Caco-2 (cell line): ENCODE measurements around the gene DNAH2. TPM values are rescaled to one million over a fixed set of nuclear protein-coding genes. Genes with fewer than 3 reads are reported as not detected.
A peak's percentile ranks its signal among the peaks of the same experiment; 100 is the strongest.

Source experiments
- BruUV-seq: library from RNA; stranded (reverse); fragments of 400-500 nt; replicated peaks from 2 replicates; lab custom pipeline; 2021; lab: Mats Ljungman, UMichigan
- CTCF ChIA-PET: fragments of 300-600 bp; sonication (Branson Sonifier 250); formaldehyde crosslinking; loops from one replicate; lab custom pipeline; 2022; ENCODE audit warnings: antibody characterized with exemption; lab: Charles Lee
- POLR2A ChIA-PET: fragments of 300-600 bp; sonication (Branson Sonifier 250); formaldehyde crosslinking; loops from one replicate; lab custom pipeline; 2022; ENCODE audit warnings: antibody characterized with exemption; lab: Charles Lee
- DNase-seq, 2 experiments: peaks; one replicate each; pipeline versions ENCODE4 v3.0.0 to v3.0.0-alpha.2; 2020 to 2022
- H3K27me3 ChIP-seq: replicated peaks from 2 replicates; pipeline ENCODE4 v1.6.0; 2011; ENCODE audit warnings: low read length; ENCODE audit not compliant: control insufficient read depth, insufficient read depth
- H3K36me3 ChIP-seq: 2 replicates; pipeline ENCODE4 v1.5.1; 2011; ENCODE audit warnings: low read length; ENCODE audit not compliant: control insufficient read depth, insufficient read depth
- H3K4me1 ChIP-seq: fragments of 250-450 bp; sonication (Bioruptor Pico); 2 replicates; pipeline ENCODE4 v1.5.1; 2020; ENCODE audit warnings: mild to moderate bottlenecking
- H3K4me3 ChIP-seq: 2 replicates; pipeline ENCODE4 v1.5.1; 2011; ENCODE audit warnings: low read depth, mild to moderate bottlenecking, control low read depth, low read length
- H3K9me3 ChIP-seq: fragments of 250-450 bp; sonication (Bioruptor Pico); 2 replicates; pipeline ENCODE4 v1.5.1; 2020; ENCODE audit warnings: mild to moderate bottlenecking, moderate library complexity
- H3K27ac Mint-ChIP-seq: one replicate; pipeline ENCODE4 v1.8.0; 2022; ENCODE audit warnings: mixed read lengths; ENCODE audit not compliant: unreplicated experiment
- H3K27me3 Mint-ChIP-seq: one replicate; pipeline ENCODE4 v1.8.0; 2022; ENCODE audit warnings: mixed read lengths; ENCODE audit not compliant: insufficient read depth, unreplicated experiment
- H3K36me3 Mint-ChIP-seq: one replicate; pipeline ENCODE4 v1.8.0; 2022; ENCODE audit warnings: mild to moderate bottlenecking, mixed read lengths; ENCODE audit not compliant: insufficient read depth, unreplicated experiment
- H3K4me1 Mint-ChIP-seq: one replicate; pipeline ENCODE4 v1.8.0; 2022; ENCODE audit warnings: low read depth, mixed read lengths; ENCODE audit not compliant: unreplicated experiment
- H3K4me3 Mint-ChIP-seq: one replicate; pipeline ENCODE4 v1.8.0; 2022; ENCODE audit warnings: mild to moderate bottlenecking, moderate library complexity, mixed read lengths; ENCODE audit not compliant: unreplicated experiment
- H3K9me3 Mint-ChIP-seq: one replicate; pipeline ENCODE4 v1.8.0; 2022; ENCODE audit warnings: mixed read lengths; ENCODE audit not compliant: unreplicated experiment
- intact Hi-C: fragments of 100-400 bp; cut with micrococcal nuclease; formaldehyde crosslinking; loops from one replicate; pipeline ENCODE4 v1.10.0; 2022; ENCODE audit not compliant: unreplicated experiment
- total RNA-seq: library from RNA; stranded (reverse); gene quantifications from 2 replicates; pipeline ENCODE4 v1.2.3, GENCODE V29; 2022
- TF ChIP-seq, protein P1 (sequence below), 2 experiments: fragments of 200-600 bp in 1 of 2; IDR thresholded peaks; 1 replicate in 1 of 2; 2 replicates in 1 of 2; pipeline versions ENCODE4 v1.5.1 to v1.8.0; 2011 to 2022; ENCODE audit warnings: antibody characterized with exemption in 1 of 2, control low read depth in 1 of 2, inconsistent platforms in 1 of 2, low read depth in 1 of 2, low read length in 1 of 2, mild to moderate bottlenecking in 1 of 2, moderate library complexity in 1 of 2; ENCODE audit not compliant: insufficient read depth in 1 of 2, severe bottlenecking in 1 of 2, unreplicated experiment in 1 of 2

Gene DNAH2
- total RNA-seq, 1 experiment from 2014 or later = 1.9 TPM

DNA sequence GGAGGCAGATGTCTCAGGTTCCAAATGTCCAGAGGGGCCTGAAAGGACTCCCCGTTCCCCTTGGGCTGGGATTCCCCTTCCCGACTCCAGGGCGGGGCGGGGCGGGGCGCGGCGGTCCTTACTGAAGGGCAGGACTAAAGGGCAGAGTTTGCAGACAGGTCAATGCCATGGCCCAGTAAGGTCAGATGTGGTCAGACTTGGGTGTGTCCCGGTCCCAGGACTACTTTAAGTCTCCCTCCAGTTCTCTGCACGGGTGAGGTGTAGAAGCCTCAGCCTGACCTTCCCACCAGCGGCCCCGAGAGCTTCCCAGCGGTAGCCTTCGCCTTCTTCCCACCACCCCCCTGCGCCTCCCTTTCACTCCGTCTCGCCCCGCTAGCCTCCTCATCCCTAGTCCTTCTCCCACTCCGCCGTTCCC is 117.0 kb downstream of the DNAH2 start:
- peak overlapping the region; percentile 99 for H3K27ac Mint-ChIP-seq

DNA sequence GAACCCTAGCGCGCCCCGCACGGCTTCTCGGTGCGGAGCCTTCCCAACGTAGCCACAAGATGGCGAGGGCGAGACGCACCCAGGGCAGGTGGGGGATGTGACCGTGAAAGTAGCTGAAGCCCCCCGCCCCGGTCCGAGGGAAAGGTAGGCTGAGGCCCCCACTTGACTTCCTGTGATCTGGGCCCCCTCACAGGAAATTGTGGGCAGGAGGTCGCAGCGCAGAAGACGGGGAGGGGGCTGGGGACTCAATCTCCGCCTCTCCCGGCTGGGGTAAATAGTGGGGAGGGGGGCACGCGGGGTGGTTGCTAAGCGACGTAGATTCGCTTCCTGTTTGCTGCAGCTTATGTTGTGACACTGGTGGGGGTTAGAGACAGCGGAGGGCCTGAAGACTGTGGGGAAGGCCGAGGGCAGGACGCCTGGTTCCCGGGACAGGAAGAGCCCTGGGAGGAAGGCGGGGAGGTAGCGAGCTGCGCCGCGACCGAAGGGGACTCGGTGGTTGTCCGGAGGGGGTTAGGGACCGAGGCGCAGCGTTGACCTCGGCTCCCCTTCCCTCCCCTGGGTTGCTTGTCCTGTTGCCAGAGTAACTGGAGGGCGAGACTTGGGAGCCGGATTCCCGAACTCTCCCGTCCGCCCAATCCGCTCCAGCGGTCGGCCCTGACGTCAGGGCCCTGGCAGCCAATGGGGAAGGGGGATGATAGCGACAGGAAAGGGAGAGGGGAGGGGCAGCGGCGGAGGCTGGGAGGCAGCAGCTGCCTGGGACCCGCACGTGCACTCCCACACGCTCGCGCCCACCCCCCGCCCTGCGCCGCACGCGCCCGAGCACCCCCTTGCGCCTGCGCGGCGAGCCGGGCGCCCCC is 117.6 kb downstream of the DNAH2 start:
- BruUV-seq = no TSS peak
- Mint-ChIP-seq H3K27me3 (no peaks in the 10 kb centered on the region), H3K4me3 (peak overlapping the region; percentile 98), H3K36me3 (peaks cover 40% of the 10 kb centered on the region), H3K9me3 (no peaks in the 10 kb centered on the region), H3K4me1 (peaks cover 19% of the 10 kb centered on the region), H3K27ac (peak overlapping the region; percentile 99)
- no peaks in the 10 kb centered on the region for H3K27me3 ChIP-seq
- TF ChIP-seq, protein P1, sequence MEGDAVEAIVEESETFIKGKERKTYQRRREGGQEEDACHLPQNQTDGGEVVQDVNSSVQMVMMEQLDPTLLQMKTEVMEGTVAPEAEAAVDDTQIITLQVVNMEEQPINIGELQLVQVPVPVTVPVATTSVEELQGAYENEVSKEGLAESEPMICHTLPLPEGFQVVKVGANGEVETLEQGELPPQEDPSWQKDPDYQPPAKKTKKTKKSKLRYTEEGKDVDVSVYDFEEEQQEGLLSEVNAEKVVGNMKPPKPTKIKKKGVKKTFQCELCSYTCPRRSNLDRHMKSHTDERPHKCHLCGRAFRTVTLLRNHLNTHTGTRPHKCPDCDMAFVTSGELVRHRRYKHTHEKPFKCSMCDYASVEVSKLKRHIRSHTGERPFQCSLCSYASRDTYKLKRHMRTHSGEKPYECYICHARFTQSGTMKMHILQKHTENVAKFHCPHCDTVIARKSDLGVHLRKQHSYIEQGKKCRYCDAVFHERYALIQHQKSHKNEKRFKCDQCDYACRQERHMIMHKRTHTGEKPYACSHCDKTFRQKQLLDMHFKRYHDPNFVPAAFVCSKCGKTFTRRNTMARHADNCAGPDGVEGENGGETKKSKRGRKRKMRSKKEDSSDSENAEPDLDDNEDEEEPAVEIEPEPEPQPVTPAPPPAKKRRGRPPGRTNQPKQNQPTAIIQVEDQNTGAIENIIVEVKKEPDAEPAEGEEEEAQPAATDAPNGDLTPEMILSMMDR (IDR thresholded peaks at IDR 0.05; ENCODE audit: insufficient read depth in 1 of 2, low read depth in 1 of 2, low read length in 1 of 2, severe bottlenecking in 1 of 2, unreplicated experiment in 1 of 2) = peak; percentile 31 to 69
- peaks cover 23% of the 10 kb centered on the region for H3K4me1 ChIP-seq
- ChIA-PET CTCF (interaction anchor here (0.6 to 1.6 kb wide), 5 partner anchors 10 to 91 kb away, joined by 3 to 12 read pairs (median 6); partner anchors contain the start of gene NAA38), POLR2A (interaction anchor here (0.5 to 1.8 kb wide), 4 partner anchors 10 to 413 kb away, joined by 3 to 8 read pairs (median 5); partner anchors contain the start of gene NAA38)
- H3K9me3 ChIP-seq = no peaks in the 10 kb centered on the region
- H3K4me3 ChIP-seq = peak overlapping the region; percentile 82
- peak; percentile 90 to 95 for DNase-seq
- H3K36me3 ChIP-seq = no peaks in the 10 kb centered on the region
- intact Hi-C loops = loop anchor here (1.0 to 5.0 kb wide), 2 partner anchors 22 to 218 kb away; partner anchors contain the start of gene NAA38

More for the DNA sequence above, 117.0 kb downstream of the DNAH2 start:
- H3K27me3 ChIP-seq = no peaks in the 10 kb centered on the region
- no peaks in the 10 kb centered on the region for H3K9me3 Mint-ChIP-seq
- no peak for DNase-seq
- peak overlapping the region; percentile 61 for H3K4me3 ChIP-seq
- peaks cover 40% of the 10 kb centered on the region for H3K36me3 Mint-ChIP-seq
- BruUV-seq = no TSS peak
- no peaks in the 10 kb centered on the region for H3K36me3 ChIP-seq
- peaks cover 17% of the 10 kb centered on the region for H3K4me1 ChIP-seq
- no peaks in the 10 kb centered on the region for H3K9me3 ChIP-seq
- TF ChIP-seq, protein P1 (IDR thresholded peaks at IDR 0.05; ENCODE audit: insufficient read depth in 1 of 2, low read depth in 1 of 2, low read length in 1 of 2, severe bottlenecking in 1 of 2, unreplicated experiment in 1 of 2) = no peak
- POLR2A ChIA-PET = interaction anchor here (0.5 to 1.8 kb wide), 3 partner anchors 10 to 112 kb away, joined by 3 to 8 read pairs (median 7); partner anchors contain the start of gene NAA38
- peaks cover 17% of the 10 kb centered on the region for H3K4me1 Mint-ChIP-seq
- H3K4me3 Mint-ChIP-seq = peak overlapping the region; percentile 98
- CTCF ChIA-PET = interaction anchor here (1.3 to 1.6 kb wide), 4 partner anchors 10 to 90 kb away, joined by 6 to 12 read pairs (median 7); partner anchors contain the start of gene NAA38
- no peaks in the 10 kb centered on the region for H3K27me3 Mint-ChIP-seq
- intact Hi-C loops = no loop called here
